ENCODE measurements around the gene TDRD10.

DNA sequence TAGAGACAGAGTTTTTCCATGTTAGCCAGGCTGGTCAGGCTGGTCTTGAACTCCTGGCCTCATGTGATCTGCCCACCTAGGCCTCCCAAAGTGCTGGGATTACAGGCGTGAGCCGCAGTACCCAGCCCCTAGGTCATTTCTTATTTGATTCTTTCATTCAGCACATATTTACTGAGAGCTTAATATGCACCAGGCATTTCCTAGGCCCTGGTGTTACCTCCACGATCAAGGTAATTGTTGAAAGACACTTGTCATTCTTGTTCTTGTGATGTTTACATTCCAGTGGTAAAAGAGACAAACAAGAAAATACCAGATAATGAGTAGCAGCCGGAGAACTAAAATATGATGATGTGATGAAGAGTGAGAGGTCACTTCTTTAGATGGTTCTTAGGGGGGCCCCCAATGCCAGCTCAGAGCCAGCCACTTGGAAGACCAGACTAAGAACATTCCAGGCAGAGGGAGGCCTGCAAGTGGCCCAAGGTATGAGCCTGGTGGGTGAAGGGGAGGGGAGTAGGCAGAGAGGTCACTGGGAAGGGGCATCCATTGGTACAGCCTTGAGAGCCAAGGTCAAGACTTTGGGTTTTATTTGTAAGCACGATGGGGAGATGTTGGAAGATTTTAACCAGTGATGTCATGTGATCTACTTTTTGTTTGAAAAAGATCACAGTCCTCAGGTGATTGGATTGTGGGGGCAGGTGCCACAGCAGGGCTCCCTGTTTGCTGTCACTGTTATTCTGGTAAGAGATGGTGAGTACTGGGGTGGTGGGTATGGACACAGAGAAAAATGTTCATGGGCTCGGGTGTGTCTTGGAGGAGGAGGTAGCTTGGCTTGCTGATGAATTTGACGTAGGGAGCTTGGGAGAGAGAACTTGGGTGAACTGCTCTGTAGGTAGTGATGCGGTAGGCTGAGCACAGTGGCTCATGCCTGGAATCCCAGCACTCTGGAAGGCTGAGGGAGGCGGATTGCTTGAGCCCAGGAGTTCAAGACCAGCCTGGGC lies 37.8 kb downstream of the TDRD10 start:
- TF ChIP-seq CTCF (IDR thresholded peaks at IDR 0.05) (no peak), POLR2A (IDR thresholded peaks at IDR 0.05) (no peak)
